GM12892 (cell line): ENCODE measurements around the gene TESK2.

ENCODE experiments used
- POLR2A ChIP-seq: IDR thresholded peaks from 2 replicates; pipeline ENCODE4 v1.6.1; 2011; ENCODE audit warnings: low read depth, low read length, control low read depth
- POLR2AphosphoS5 ChIP-seq: IDR thresholded peaks from 2 replicates; pipeline ENCODE4 v1.6.1; 2011; ENCODE audit warnings: low read depth, low read length, control low read depth

- TF ChIP-seq POLR2A (no peak), POLR2AphosphoS5 (no peak)
Observed at GRCh38 chr1:45488666-45489377, 2.1 kb downstream of the TESK2 start.
